ENCODE data around the gene PPP2R2C.

Gene PPP2R2C

GRCh38 chr4:6383009-6383404 is 89.4 kb downstream of the PPP2R2C start:
- no peak for DNase-seq (ENCODE audit: low spot score)
- TF ChIP-seq CTCF (IDR thresholded peaks at IDR 0.05; ENCODE audit: extremely low read depth, missing control alignments), result no peak

- DNase-seq (ENCODE audit: low spot score), result no peak
- TF ChIP-seq CTCF (IDR thresholded peaks at IDR 0.05; ENCODE audit: extremely low read depth, missing control alignments), result no peak
Measured at GRCh38 chr4:6381571-6382123, 90.8 kb downstream of the PPP2R2C start.

GRCh38 chr4:6380746-6381410 is 91.5 kb downstream of the PPP2R2C start:
- DNase-seq (ENCODE audit: low spot score), result no peak
- no peak for TF ChIP-seq CTCF (IDR thresholded peaks at IDR 0.05; ENCODE audit: extremely low read depth, missing control alignments)

- no peak for TF ChIP-seq CTCF (IDR thresholded peaks at IDR 0.05; ENCODE audit: extremely low read depth, missing control alignments)
- no peak for DNase-seq (ENCODE audit: low spot score)
Measured at GRCh38 chr4:6379767-6380745, 92.4 kb downstream of the PPP2R2C start.

GRCh38 chr4:6378493-6379445 is 93.6 kb downstream of the PPP2R2C start:
- no peak for TF ChIP-seq CTCF (IDR thresholded peaks at IDR 0.05; ENCODE audit: extremely low read depth, missing control alignments)
- DNase-seq (ENCODE audit: low spot score), result no peak

GRCh38 chr4:6377626-6378492 is 94.6 kb downstream of the PPP2R2C start:
- DNase-seq (ENCODE audit: low spot score), result no peak

More at GRCh38 chr4:6377626-6378492, 94.6 kb downstream of the PPP2R2C start:
- no peak for TF ChIP-seq CTCF (IDR thresholded peaks at IDR 0.05; ENCODE audit: extremely low read depth, missing control alignments)

Measured in GM20000 (cell line).